IMR-90 (cell line): ENCODE data around the gene PRRC2A. TPM values are rescaled to one million over a fixed set of nuclear protein-coding genes. Genes with fewer than 3 reads are reported as not detected.
A peak's percentile ranks its signal among the peaks of the same experiment; 100 is the strongest.

Experiments
- ATAC-seq: fragments of 200-7000 bp; cut with Tn5 transposase; 2 replicates; pipeline ENCODE4 v1.9.1; 2020; ENCODE audit warnings: low read depth, mild to moderate bottlenecking, moderate library complexity
- BruUV-seq: library from RNA; stranded (reverse); fragments of 400-500 nt; replicated peaks from 2 replicates; lab custom pipeline; 2021; lab: Mats Ljungman, UMichigan
- CTCF ChIA-PET: fragments of 300-600 bp; formaldehyde crosslinking; extraction: SDS; loops from one replicate; lab custom pipeline; 2021; ENCODE audit warnings: antibody characterized with exemption; lab: Yijun Ruan, JAX
- POLR2A ChIA-PET: fragments of 300-600 bp; sonication (Branson Sonifier 250); formaldehyde crosslinking; loops from one replicate; lab custom pipeline; 2022; ENCODE audit warnings: antibody characterized with exemption; ENCODE audit not compliant: unreplicated experiment; lab: Charles Lee
- DNase-seq: peaks from one replicate; pipeline ENCODE4 v3.0.0; 2013
- H2AFZ ChIP-seq: replicated peaks from 2 replicates; pipeline ENCODE3; 2013; ENCODE audit warnings: low read length, mild to moderate bottlenecking; ENCODE audit not compliant: poor library complexity
- H2AK5ac ChIP-seq: 2 replicates; pipeline ENCODE4 v1.6.1; 2013; ENCODE audit warnings: low read depth, low read length, inconsistent platforms
- H2AK9ac ChIP-seq: replicated peaks from 2 replicates; pipeline ENCODE3; 2013; ENCODE audit warnings: mild to moderate bottlenecking, low read depth, low read length, moderate library complexity; ENCODE audit not compliant: poor library complexity
- H2BK120ac ChIP-seq: 2 replicates; pipeline ENCODE4 v1.6.1; 2013; ENCODE audit warnings: low read depth, low read length, inconsistent platforms
- H2BK15ac ChIP-seq: 3 replicates; pipeline ENCODE4 v1.6.1; 2013; ENCODE audit warnings: low read depth, low read length, inconsistent platforms
- H2BK20ac ChIP-seq: 2 replicates; pipeline ENCODE4 v1.6.1; 2013; ENCODE audit warnings: low read depth, mild to moderate bottlenecking, inconsistent platforms, low read length, moderate library complexity
- H2BK5ac ChIP-seq: 2 replicates; pipeline ENCODE4 v1.6.1; 2013; ENCODE audit warnings: mild to moderate bottlenecking, low read depth, low read length, inconsistent platforms; ENCODE audit not compliant: poor library complexity, severe bottlenecking
- H3K14ac ChIP-seq: replicated peaks from 2 replicates; pipeline ENCODE4 v1.6.1; 2013; ENCODE audit warnings: low read depth, low read length, inconsistent platforms
- H3K18ac ChIP-seq: 2 replicates; pipeline ENCODE4 v1.6.1; 2013; ENCODE audit warnings: low read depth, low read length, control low read depth
- H3K23ac ChIP-seq: 2 replicates; pipeline ENCODE4 v1.6.1; 2013; ENCODE audit warnings: low read depth, low read length, inconsistent platforms
- H3K27ac ChIP-seq: 2 replicates; pipeline ENCODE4 v1.5.1; 2013; ENCODE audit warnings: mild to moderate bottlenecking, control low read depth, low read length; ENCODE audit not compliant: insufficient read depth
- H3K27me3 ChIP-seq: 2 replicates; pipeline ENCODE4 v1.6.1; 2013; ENCODE audit warnings: low read length; ENCODE audit not compliant: control insufficient read depth, insufficient read depth
- H3K36me3 ChIP-seq: 2 replicates; pipeline ENCODE4 v1.6.1; 2013; ENCODE audit warnings: low read length, mixed read lengths; ENCODE audit not compliant: control insufficient read depth, insufficient read depth
- H3K4ac ChIP-seq: 2 replicates; pipeline ENCODE4 v1.6.1; 2013; ENCODE audit warnings: low read depth, low read length, inconsistent platforms
- H3K4me1 ChIP-seq: 2 replicates; pipeline ENCODE4 v1.6.1; 2013; ENCODE audit warnings: low read length, mixed read lengths; ENCODE audit not compliant: control insufficient read depth, insufficient read depth
- H3K4me2 ChIP-seq: 2 replicates; pipeline ENCODE4 v1.6.1; 2013; ENCODE audit warnings: low read depth, mild to moderate bottlenecking, control low read depth, low read length, moderate library complexity
- H3K4me3 ChIP-seq: 2 replicates; pipeline ENCODE4 v1.5.1; 2013; ENCODE audit warnings: low read depth, mild to moderate bottlenecking, control low read depth, low read length, moderate library complexity; ENCODE audit not compliant: insufficient read depth
- H3K56ac ChIP-seq: 2 replicates; pipeline ENCODE4 v1.6.1; 2013; ENCODE audit warnings: low read length, inconsistent platforms; ENCODE audit not compliant: insufficient read depth; ENCODE audit errors: extremely low read depth
- H3K79me1 ChIP-seq, 2 experiments: 2 replicates each; pipeline ENCODE4 v1.6.1; 2013; ENCODE audit warnings: low read length in 2 of 2, inconsistent platforms in 1 of 2, low read depth in 1 of 2
- H3K9ac ChIP-seq: 2 replicates; pipeline ENCODE4 v1.6.1; 2013; ENCODE audit warnings: low read depth, low read length, control low read depth
- H3K9me1 ChIP-seq: 2 replicates; pipeline ENCODE4 v1.6.1; 2013; ENCODE audit warnings: low read length, inconsistent platforms; ENCODE audit not compliant: insufficient read depth
- H3K9me3 ChIP-seq: 2 replicates; pipeline ENCODE4 v1.6.1; 2013; ENCODE audit warnings: low read length; ENCODE audit not compliant: control insufficient read depth, insufficient read depth
- H4K20me1 ChIP-seq: 2 replicates; pipeline ENCODE4 v1.6.1; 2013; ENCODE audit warnings: low read length, inconsistent platforms; ENCODE audit not compliant: insufficient read depth
- H4K5ac ChIP-seq: 2 replicates; pipeline ENCODE4 v1.6.1; 2013; ENCODE audit warnings: mild to moderate bottlenecking, low read depth, low read length, control low read depth
- H4K8ac ChIP-seq, 2 experiments: 2 replicates each; pipeline ENCODE4 v1.6.1; 2013; ENCODE audit warnings: low read depth in 2 of 2, low read length in 2 of 2, control low read depth in 1 of 2, inconsistent platforms in 1 of 2
- H4K91ac ChIP-seq: 2 replicates; pipeline ENCODE4 v1.6.1; 2013; ENCODE audit warnings: low read depth, low read length, inconsistent platforms; ENCODE audit not compliant: insufficient read depth
- BHLHE40 ChIP-seq: fragments of 150-350 bp; IDR thresholded peaks from 2 replicates; pipeline ENCODE4 v1.6.1; 2016; ENCODE audit warnings: mild to moderate bottlenecking, low read depth, low read length
- CEBPB ChIP-seq: IDR thresholded peaks from 2 replicates; pipeline ENCODE4 v1.6.1; 2012; ENCODE audit warnings: low read depth, low read length, improper control_type of control experiment
- CHD1 ChIP-seq: IDR thresholded peaks from 2 replicates; pipeline ENCODE4 v1.6.1; 2012; ENCODE audit warnings: low read depth, low read length, improper control_type of control experiment
- CTCF ChIP-seq: conservative IDR thresholded peaks from 2 replicates; pipeline ENCODE4 v1.5.1; 2012; ENCODE audit warnings: mild to moderate bottlenecking, low read depth, low read length, improper control_type of control experiment
- FOS ChIP-seq: fragments of 150-350 bp; IDR thresholded peaks from 2 replicates; pipeline ENCODE4 v1.6.1; 2016; ENCODE audit warnings: low read depth, low read length
- MAFK ChIP-seq: IDR thresholded peaks from 2 replicates; pipeline ENCODE4 v1.6.1; 2012; ENCODE audit warnings: low read depth, low read length, improper control_type of control experiment
- MAZ ChIP-seq: IDR thresholded peaks from 2 replicates; pipeline ENCODE4 v1.6.1; 2012; ENCODE audit warnings: low read depth, mild to moderate bottlenecking, low read length, improper control_type of control experiment, moderate library complexity, borderline replicate concordance
- MXI1 ChIP-seq: IDR thresholded peaks from 2 replicates; pipeline ENCODE4 v1.6.1; 2012; ENCODE audit warnings: low read depth, mild to moderate bottlenecking, low read length, moderate library complexity, borderline replicate concordance
- NFE2L2 ChIP-seq: fragments of 150-350 bp; IDR thresholded peaks from 2 replicates; pipeline ENCODE4 v1.6.1; 2016; ENCODE audit warnings: low read depth, mild to moderate bottlenecking, low read length
- POLR2A ChIP-seq: IDR thresholded peaks from 2 replicates; pipeline ENCODE4 v1.6.1; 2012; ENCODE audit warnings: mild to moderate bottlenecking, low read depth, low read length
- RAD21 ChIP-seq: IDR thresholded peaks from 2 replicates; pipeline ENCODE4 v1.6.1; 2012; ENCODE audit warnings: low read length, improper control_type of control experiment
- RCOR1 ChIP-seq: IDR thresholded peaks from 2 replicates; pipeline ENCODE4 v1.6.1; 2012; ENCODE audit warnings: mild to moderate bottlenecking, low read length, improper control_type of control experiment; ENCODE audit not compliant: insufficient replicate concordance
- RFX5 ChIP-seq: IDR thresholded peaks from 2 replicates; pipeline ENCODE4 v1.8.0; 2012; ENCODE audit warnings: low read depth, mild to moderate bottlenecking, low read length, moderate library complexity
- SMC3 ChIP-seq: fragments of 150-350 bp; IDR thresholded peaks from 2 replicates; pipeline ENCODE4 v1.6.1; 2016; ENCODE audit warnings: low read depth, mild to moderate bottlenecking, antibody characterized with exemption, low read length, moderate library complexity
- USF2 ChIP-seq: fragments of 150-350 bp; IDR thresholded peaks from 2 replicates; pipeline ENCODE4 v1.6.1; 2017; ENCODE audit warnings: mild to moderate bottlenecking, antibody characterized with exemption, low read length, low read depth
- WGBS, 2 experiments: methylation state at CpG; one replicate each; pipeline versions ENCODE4 v1.1.5 to v1.1.7; 2013; ENCODE audit warnings: missing lambda C conversion rate in 2 of 2; ENCODE audit not compliant: insufficient read length in 1 of 2; ENCODE audit errors: extremely low coverage in 2 of 2; 5-methylcytosine and 5-hydroxymethylcytosine counted together
- dilution Hi-C: fragments of 300-500 bp; cut with HindIII; formaldehyde crosslinking; loops from one replicate; pipeline ENCODE4 v1.14.3; 2018; ENCODE audit warnings: low sequenced_read_pairs; ENCODE audit not compliant: unreplicated experiment
- in situ Hi-C: fragments of 300-500 bp; cut with MboI; formaldehyde crosslinking; loops from 3 replicates; pipeline ENCODE4 v1.14.3; 2019; ENCODE audit warnings: low sequenced_read_pairs, inconsistent platforms, mixed read lengths
- intact Hi-C: fragments of 100-400 bp; cut with micrococcal nuclease; formaldehyde crosslinking; loops from 2 replicates; pipeline ENCODE4 v1.10.0; 2022
- polyA plus RNA-seq, 3 experiments: library from polyadenylated mRNA; depleted of rRNA; stranded (reverse); fragments of >200 nt; gene quantifications; 2 replicates each; pipeline ENCODE4 v1.2.3, GENCODE V29; 2012; ENCODE audit warnings: low replicate concordance in 1 of 3
- total RNA-seq: library from RNA; depleted of rRNA; stranded (reverse); fragments of >200 nt; gene quantifications from 2 replicates; pipeline ENCODE4 v1.2.3, GENCODE V29; 2012

Gene PRRC2A
- total and polyA plus RNA-seq, 2 of the 4 experiments (the other 2 are of a cell fraction), result 7.7 to 88.6 TPM

DNA sequence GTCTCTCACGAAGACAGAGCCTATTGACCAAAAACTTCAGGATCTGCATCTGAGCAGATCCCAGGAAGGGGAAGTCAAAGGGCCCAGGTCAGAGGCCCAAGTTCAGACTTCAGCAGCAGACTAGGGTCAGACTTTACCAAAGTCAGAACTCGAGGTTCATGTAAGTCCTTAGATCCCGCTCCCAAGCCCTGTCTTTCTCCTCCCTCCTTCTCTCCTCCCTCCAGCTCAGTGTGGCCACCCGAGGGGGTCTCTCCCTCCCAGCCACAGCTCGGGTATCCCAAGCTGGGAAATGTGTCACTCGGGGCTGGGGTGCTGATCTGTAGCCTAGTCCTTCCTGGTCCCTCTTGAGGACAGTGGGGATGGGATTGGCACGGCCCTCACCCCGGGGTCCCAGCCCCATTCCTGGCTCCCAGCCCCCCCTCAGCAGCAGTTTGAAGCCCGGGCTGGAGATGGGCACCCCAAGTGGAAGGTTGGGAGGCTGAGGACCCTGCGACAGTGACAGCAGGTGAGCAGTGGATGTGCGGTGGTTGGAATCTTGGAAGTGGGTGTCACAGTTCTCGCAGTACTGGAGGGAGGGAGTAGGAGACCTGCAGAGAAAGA, 41.7 kb downstream of the PRRC2A start:
- ChIA-PET POLR2A (no interaction called here), CTCF (interaction anchor here (1.2 kb wide), 1 partner anchor 10 kb away, joined by 3 read pairs; no protein-coding TSS in a partner anchor)
- H3K4ac ChIP-seq, result no peak overlapping the region
- no peak overlapping the region for H3K23ac ChIP-seq
- ATAC-seq (no peak), DNase-seq (no peak)
- intact Hi-C loops, result loop anchor here (5.0 kb wide), 1 partner anchor 170 kb away; no protein-coding TSS in a partner anchor
- no peak overlapping the region for H3K27ac ChIP-seq
- H3K4me3 ChIP-seq, result no peak overlapping the region
- no peak overlapping the region for H2BK15ac ChIP-seq
- in situ Hi-C loops, result no loop called here
- peaks cover 13% of the 10 kb centered on the region for H3K36me3 ChIP-seq
- 100% methylated on average over 3 of the region's 12 CpGs; no CpG with 5 or more reads in 1 of the 2 experiments for WGBS, 2 experiments
- H3K79me1 ChIP-seq, result peaks cover 22 to 83% of the 10 kb centered on the region in 2 experiments
- dilution Hi-C loops, result no loop called here
- BruUV-seq, result no TSS peak
- H4K5ac ChIP-seq, result no peak overlapping the region
- H4K91ac ChIP-seq, result no peak overlapping the region
- H3K4me2 ChIP-seq, result no peak overlapping the region
- no peak overlapping the region for H2AFZ ChIP-seq
- peaks cover 15% of the 10 kb centered on the region; the same call in 1 of the 2 replicates for H3K9me1 ChIP-seq
- H3K14ac ChIP-seq, result no peak overlapping the region
- H2AK9ac ChIP-seq, result peak overlapping the region; percentile 31
- H4K8ac ChIP-seq, result no peak overlapping the region
- peaks cover 21% of the 10 kb centered on the region for H3K4me1 ChIP-seq
- H3K9ac ChIP-seq, result no peak overlapping the region
- no peaks in the 10 kb centered on the region for H3K27me3 ChIP-seq
- H2BK20ac ChIP-seq, result no peak overlapping the region
- no peak overlapping the region for H3K56ac ChIP-seq
- peaks cover 16% of the 10 kb centered on the region for H4K20me1 ChIP-seq
- H2BK120ac ChIP-seq, result no peak overlapping the region
- TF ChIP-seq RAD21 (no peak), CTCF (no peak), MAFK (no peak), MXI1 (no peak), CHD1 (no peak), MAZ (no peak), BHLHE40 (no peak), RCOR1 (no peak), FOS (no peak), CEBPB (no peak), NFE2L2 (no peak), SMC3 (no peak), USF2 (no peak), POLR2A (no peak), RFX5 (no peak)
- H3K9me3 ChIP-seq, result no peaks in the 10 kb centered on the region
- H2AK5ac ChIP-seq, result peak overlapping the region; percentile 24; the same call in 1 of the 2 replicates
- no peak overlapping the region for H3K18ac ChIP-seq
- no peak overlapping the region for H2BK5ac ChIP-seq
